IMR-90 (cell line): ENCODE measurements around the gene PYGB. TPM values are rescaled to one million over a fixed set of nuclear protein-coding genes. Genes with fewer than 3 reads are reported as not detected.

Experiments used
- ATAC-seq: fragments of 200-7000 bp; cut with Tn5 transposase; 2 replicates; pipeline ENCODE4 v1.9.1; 2020; ENCODE audit warnings: low read depth, mild to moderate bottlenecking, moderate library complexity
- BruUV-seq: library from RNA; stranded (reverse); fragments of 400-500 nt; replicated peaks from 2 replicates; lab custom pipeline; 2021; lab: Mats Ljungman, UMichigan
- CTCF ChIA-PET: fragments of 300-600 bp; formaldehyde crosslinking; extraction: SDS; loops from one replicate; lab custom pipeline; 2021; ENCODE audit warnings: antibody characterized with exemption; lab: Yijun Ruan, JAX
- POLR2A ChIA-PET: fragments of 300-600 bp; sonication (Branson Sonifier 250); formaldehyde crosslinking; loops from one replicate; lab custom pipeline; 2022; ENCODE audit warnings: antibody characterized with exemption; ENCODE audit not compliant: unreplicated experiment; lab: Charles Lee
- DNase-seq: peaks from one replicate; pipeline ENCODE4 v3.0.0; 2013
- H2AFZ ChIP-seq: replicated peaks from 2 replicates; pipeline ENCODE3; 2013; ENCODE audit warnings: low read length, mild to moderate bottlenecking; ENCODE audit not compliant: poor library complexity
- H2AK5ac ChIP-seq: 2 replicates; pipeline ENCODE4 v1.6.1; 2013; ENCODE audit warnings: low read depth, low read length, inconsistent platforms
- H2AK9ac ChIP-seq: replicated peaks from 2 replicates; pipeline ENCODE3; 2013; ENCODE audit warnings: mild to moderate bottlenecking, low read depth, low read length, moderate library complexity; ENCODE audit not compliant: poor library complexity
- H2BK120ac ChIP-seq: 2 replicates; pipeline ENCODE4 v1.6.1; 2013; ENCODE audit warnings: low read depth, low read length, inconsistent platforms
- H2BK15ac ChIP-seq: 3 replicates; pipeline ENCODE4 v1.6.1; 2013; ENCODE audit warnings: low read depth, low read length, inconsistent platforms
- H2BK20ac ChIP-seq: 2 replicates; pipeline ENCODE4 v1.6.1; 2013; ENCODE audit warnings: low read depth, mild to moderate bottlenecking, inconsistent platforms, low read length, moderate library complexity
- H2BK5ac ChIP-seq: 2 replicates; pipeline ENCODE4 v1.6.1; 2013; ENCODE audit warnings: mild to moderate bottlenecking, low read depth, low read length, inconsistent platforms; ENCODE audit not compliant: poor library complexity, severe bottlenecking
- H3K14ac ChIP-seq: replicated peaks from 2 replicates; pipeline ENCODE4 v1.6.1; 2013; ENCODE audit warnings: low read depth, low read length, inconsistent platforms
- H3K18ac ChIP-seq: 2 replicates; pipeline ENCODE4 v1.6.1; 2013; ENCODE audit warnings: low read depth, low read length, control low read depth
- H3K23ac ChIP-seq: 2 replicates; pipeline ENCODE4 v1.6.1; 2013; ENCODE audit warnings: low read depth, low read length, inconsistent platforms
- H3K27ac ChIP-seq: 2 replicates; pipeline ENCODE4 v1.5.1; 2013; ENCODE audit warnings: mild to moderate bottlenecking, control low read depth, low read length; ENCODE audit not compliant: insufficient read depth
- H3K27me3 ChIP-seq: 2 replicates; pipeline ENCODE4 v1.6.1; 2013; ENCODE audit warnings: low read length; ENCODE audit not compliant: control insufficient read depth, insufficient read depth
- H3K36me3 ChIP-seq: 2 replicates; pipeline ENCODE4 v1.6.1; 2013; ENCODE audit warnings: low read length, mixed read lengths; ENCODE audit not compliant: control insufficient read depth, insufficient read depth
- H3K4ac ChIP-seq: 2 replicates; pipeline ENCODE4 v1.6.1; 2013; ENCODE audit warnings: low read depth, low read length, inconsistent platforms
- H3K4me1 ChIP-seq: 2 replicates; pipeline ENCODE4 v1.6.1; 2013; ENCODE audit warnings: low read length, mixed read lengths; ENCODE audit not compliant: control insufficient read depth, insufficient read depth
- H3K4me2 ChIP-seq: 2 replicates; pipeline ENCODE4 v1.6.1; 2013; ENCODE audit warnings: low read depth, mild to moderate bottlenecking, control low read depth, low read length, moderate library complexity
- H3K4me3 ChIP-seq: 2 replicates; pipeline ENCODE4 v1.5.1; 2013; ENCODE audit warnings: low read depth, mild to moderate bottlenecking, control low read depth, low read length, moderate library complexity; ENCODE audit not compliant: insufficient read depth
- H3K56ac ChIP-seq: 2 replicates; pipeline ENCODE4 v1.6.1; 2013; ENCODE audit warnings: low read length, inconsistent platforms; ENCODE audit not compliant: insufficient read depth; ENCODE audit errors: extremely low read depth
- H3K79me1 ChIP-seq, 2 experiments: 2 replicates each; pipeline ENCODE4 v1.6.1; 2013; ENCODE audit warnings: low read length in 2 of 2, inconsistent platforms in 1 of 2, low read depth in 1 of 2
- H3K9ac ChIP-seq: 2 replicates; pipeline ENCODE4 v1.6.1; 2013; ENCODE audit warnings: low read depth, low read length, control low read depth
- H3K9me1 ChIP-seq: 2 replicates; pipeline ENCODE4 v1.6.1; 2013; ENCODE audit warnings: low read length, inconsistent platforms; ENCODE audit not compliant: insufficient read depth
- H3K9me3 ChIP-seq: 2 replicates; pipeline ENCODE4 v1.6.1; 2013; ENCODE audit warnings: low read length; ENCODE audit not compliant: control insufficient read depth, insufficient read depth
- H4K20me1 ChIP-seq: 2 replicates; pipeline ENCODE4 v1.6.1; 2013; ENCODE audit warnings: low read length, inconsistent platforms; ENCODE audit not compliant: insufficient read depth
- H4K5ac ChIP-seq: 2 replicates; pipeline ENCODE4 v1.6.1; 2013; ENCODE audit warnings: mild to moderate bottlenecking, low read depth, low read length, control low read depth
- H4K8ac ChIP-seq, 2 experiments: 2 replicates each; pipeline ENCODE4 v1.6.1; 2013; ENCODE audit warnings: low read depth in 2 of 2, low read length in 2 of 2, control low read depth in 1 of 2, inconsistent platforms in 1 of 2
- H4K91ac ChIP-seq: 2 replicates; pipeline ENCODE4 v1.6.1; 2013; ENCODE audit warnings: low read depth, low read length, inconsistent platforms; ENCODE audit not compliant: insufficient read depth
- BHLHE40 ChIP-seq: fragments of 150-350 bp; IDR thresholded peaks from 2 replicates; pipeline ENCODE4 v1.6.1; 2016; ENCODE audit warnings: mild to moderate bottlenecking, low read depth, low read length
- CEBPB ChIP-seq: IDR thresholded peaks from 2 replicates; pipeline ENCODE4 v1.6.1; 2012; ENCODE audit warnings: low read depth, low read length, improper control_type of control experiment
- CHD1 ChIP-seq: IDR thresholded peaks from 2 replicates; pipeline ENCODE4 v1.6.1; 2012; ENCODE audit warnings: low read depth, low read length, improper control_type of control experiment
- FOS ChIP-seq: fragments of 150-350 bp; IDR thresholded peaks from 2 replicates; pipeline ENCODE4 v1.6.1; 2016; ENCODE audit warnings: low read depth, low read length
- MAFK ChIP-seq: IDR thresholded peaks from 2 replicates; pipeline ENCODE4 v1.6.1; 2012; ENCODE audit warnings: low read depth, low read length, improper control_type of control experiment
- MXI1 ChIP-seq: IDR thresholded peaks from 2 replicates; pipeline ENCODE4 v1.6.1; 2012; ENCODE audit warnings: low read depth, mild to moderate bottlenecking, low read length, moderate library complexity, borderline replicate concordance
- POLR2A ChIP-seq: IDR thresholded peaks from 2 replicates; pipeline ENCODE4 v1.6.1; 2012; ENCODE audit warnings: mild to moderate bottlenecking, low read depth, low read length
- RCOR1 ChIP-seq: IDR thresholded peaks from 2 replicates; pipeline ENCODE4 v1.6.1; 2012; ENCODE audit warnings: mild to moderate bottlenecking, low read length, improper control_type of control experiment; ENCODE audit not compliant: insufficient replicate concordance
- RFX5 ChIP-seq: IDR thresholded peaks from 2 replicates; pipeline ENCODE4 v1.8.0; 2012; ENCODE audit warnings: low read depth, mild to moderate bottlenecking, low read length, moderate library complexity
- SMC3 ChIP-seq: fragments of 150-350 bp; IDR thresholded peaks from 2 replicates; pipeline ENCODE4 v1.6.1; 2016; ENCODE audit warnings: low read depth, mild to moderate bottlenecking, antibody characterized with exemption, low read length, moderate library complexity
- WGBS, 2 experiments: methylation state at CpG; one replicate each; pipeline versions ENCODE4 v1.1.5 to v1.1.7; 2013; ENCODE audit warnings: missing lambda C conversion rate in 2 of 2; ENCODE audit not compliant: insufficient read length in 1 of 2; ENCODE audit errors: extremely low coverage in 2 of 2; 5-methylcytosine and 5-hydroxymethylcytosine counted together
- dilution Hi-C: fragments of 300-500 bp; cut with HindIII; formaldehyde crosslinking; loops from one replicate; pipeline ENCODE4 v1.14.3; 2018; ENCODE audit warnings: low sequenced_read_pairs; ENCODE audit not compliant: unreplicated experiment
- in situ Hi-C: fragments of 300-500 bp; cut with MboI; formaldehyde crosslinking; loops from 3 replicates; pipeline ENCODE4 v1.14.3; 2019; ENCODE audit warnings: low sequenced_read_pairs, inconsistent platforms, mixed read lengths
- intact Hi-C: fragments of 100-400 bp; cut with micrococcal nuclease; formaldehyde crosslinking; loops from 2 replicates; pipeline ENCODE4 v1.10.0; 2022
- polyA plus RNA-seq, 3 experiments: library from polyadenylated mRNA; depleted of rRNA; stranded (reverse); fragments of >200 nt; gene quantifications; 2 replicates each; pipeline ENCODE4 v1.2.3, GENCODE V29; 2012; ENCODE audit warnings: low replicate concordance in 1 of 3
- total RNA-seq: library from RNA; depleted of rRNA; stranded (reverse); fragments of >200 nt; gene quantifications from 2 replicates; pipeline ENCODE4 v1.2.3, GENCODE V29; 2012
- TF ChIP-seq, protein P1 (sequence below): fragments of 150-350 bp; IDR thresholded peaks from 2 replicates; pipeline ENCODE4 v1.6.1; 2016; ENCODE audit warnings: low read depth, mild to moderate bottlenecking, low read length, moderate library complexity, borderline replicate concordance

The PYGB gene
- total and polyA plus RNA-seq, 2 of the 4 experiments (the other 2 are of a cell fraction), result 72.4 to 83.1 TPM

DNA sequence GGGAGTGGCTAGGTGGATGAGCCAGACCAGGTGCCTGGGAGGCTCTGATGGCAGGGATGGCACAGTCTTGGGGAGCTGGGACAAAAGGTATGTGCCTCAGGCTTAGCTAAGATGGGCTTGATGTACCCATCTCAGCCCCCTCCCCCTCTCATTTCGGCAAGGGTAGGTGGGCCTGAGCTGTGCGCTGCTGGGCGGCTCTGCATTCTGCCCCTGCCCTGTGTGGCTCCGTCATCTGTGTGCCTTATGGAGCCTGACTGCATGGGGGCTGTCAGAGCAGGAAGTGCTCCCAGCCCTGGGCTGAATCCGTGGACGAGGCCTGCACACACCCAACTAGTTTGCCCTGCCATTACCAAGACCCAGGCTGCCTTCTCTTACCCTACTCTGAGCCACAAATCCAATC, 54.7 kb downstream of the PYGB start:
- H2BK5ac ChIP-seq, result no peak overlapping the region
- no peaks in the 10 kb centered on the region for H3K9me3 ChIP-seq
- no peak overlapping the region for H4K5ac ChIP-seq
- H3K4me2 ChIP-seq, result no peak overlapping the region
- peaks cover 5% of the 10 kb centered on the region; the same call in 1 of the 2 replicates for H4K20me1 ChIP-seq
- H2AK5ac ChIP-seq, result no peak overlapping the region; the same call in 1 of the 2 replicates
- in situ Hi-C loops (loop anchor here (25.0 kb wide), 2 partner anchors 235 to 385 kb away; partner anchors contain the start of gene ZNF337), intact Hi-C loops (no loop called here), dilution Hi-C loops (no loop called here)
- H2BK120ac ChIP-seq, result no peak overlapping the region
- H3K27ac ChIP-seq, result no peak overlapping the region
- 100% methylated on average over 2 of the region's 6 CpGs; no CpG with 5 or more reads in 1 of the 2 experiments for WGBS, 2 experiments
- peaks cover 42% of the 10 kb centered on the region for H3K36me3 ChIP-seq
- peaks cover 0 to 41% of the 10 kb centered on the region in 2 experiments; a peak in 3 of 4 replicates for H3K79me1 ChIP-seq
- TF ChIP-seq BHLHE40 (no peak), RCOR1 (no peak), RFX5 (no peak), CHD1 (no peak), SMC3 (no peak), POLR2A (no peak), MXI1 (no peak), FOS (no peak), CEBPB (no peak), MAFK (no peak)
- TF ChIP-seq, protein P1, sequence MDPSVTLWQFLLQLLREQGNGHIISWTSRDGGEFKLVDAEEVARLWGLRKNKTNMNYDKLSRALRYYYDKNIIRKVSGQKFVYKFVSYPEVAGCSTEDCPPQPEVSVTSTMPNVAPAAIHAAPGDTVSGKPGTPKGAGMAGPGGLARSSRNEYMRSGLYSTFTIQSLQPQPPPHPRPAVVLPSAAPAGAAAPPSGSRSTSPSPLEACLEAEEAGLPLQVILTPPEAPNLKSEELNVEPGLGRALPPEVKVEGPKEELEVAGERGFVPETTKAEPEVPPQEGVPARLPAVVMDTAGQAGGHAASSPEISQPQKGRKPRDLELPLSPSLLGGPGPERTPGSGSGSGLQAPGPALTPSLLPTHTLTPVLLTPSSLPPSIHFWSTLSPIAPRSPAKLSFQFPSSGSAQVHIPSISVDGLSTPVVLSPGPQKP, result no peak
- ATAC-seq, result no peak
- ChIA-PET CTCF (no interaction called here), POLR2A (no interaction called here)
- no peak overlapping the region for H4K91ac ChIP-seq
- H3K56ac ChIP-seq, result no peak overlapping the region
- peaks cover 8% of the 10 kb centered on the region for H3K9me1 ChIP-seq
- no peak overlapping the region for H3K4ac ChIP-seq
- H3K4me3 ChIP-seq, result no peak overlapping the region
- no peak overlapping the region for H2AFZ ChIP-seq
- no peak overlapping the region for H3K9ac ChIP-seq
- no peak overlapping the region for H2BK15ac ChIP-seq
- no peak overlapping the region for H3K23ac ChIP-seq
- no peak overlapping the region for H4K8ac ChIP-seq
- no peak overlapping the region for H3K14ac ChIP-seq
- no peak overlapping the region for H3K18ac ChIP-seq
- BruUV-seq, result no TSS peak
- DNase-seq, result no peak
- H2BK20ac ChIP-seq, result no peak overlapping the region
- H2AK9ac ChIP-seq, result peak overlapping the region; percentile 59
- H3K27me3 ChIP-seq, result no peaks in the 10 kb centered on the region
- peaks cover 10% of the 10 kb centered on the region for H3K4me1 ChIP-seq
